Measurements from ENCODE around the gene ANKRD2.

DNA sequence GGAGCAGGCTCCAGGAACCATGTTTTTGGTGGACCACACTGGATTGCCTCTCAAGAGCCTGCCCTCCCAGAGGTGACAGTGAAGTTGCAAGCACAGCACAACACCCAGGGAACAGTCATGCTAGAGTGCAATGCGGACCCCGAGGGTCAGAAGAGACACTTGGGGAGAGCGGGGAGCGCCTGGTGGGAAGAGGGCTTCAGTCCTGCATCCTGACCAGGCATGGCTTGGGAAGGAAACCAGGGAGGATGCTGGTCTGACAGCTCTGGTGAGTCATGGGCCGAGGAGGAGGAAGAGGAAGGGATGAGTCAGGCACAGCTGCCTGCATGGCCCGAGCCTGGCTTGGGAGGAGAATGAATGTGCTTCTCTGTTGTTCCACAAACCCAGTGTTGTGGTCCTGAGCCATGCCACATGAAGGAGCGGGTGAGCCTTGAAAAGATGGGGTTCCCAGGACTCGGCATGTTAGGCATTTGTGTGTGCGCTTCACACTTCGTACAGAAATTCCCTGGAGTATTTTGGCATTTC lies 29.5 kb upstream of the ANKRD2 start:
- TF ChIP-seq, protein P1, sequence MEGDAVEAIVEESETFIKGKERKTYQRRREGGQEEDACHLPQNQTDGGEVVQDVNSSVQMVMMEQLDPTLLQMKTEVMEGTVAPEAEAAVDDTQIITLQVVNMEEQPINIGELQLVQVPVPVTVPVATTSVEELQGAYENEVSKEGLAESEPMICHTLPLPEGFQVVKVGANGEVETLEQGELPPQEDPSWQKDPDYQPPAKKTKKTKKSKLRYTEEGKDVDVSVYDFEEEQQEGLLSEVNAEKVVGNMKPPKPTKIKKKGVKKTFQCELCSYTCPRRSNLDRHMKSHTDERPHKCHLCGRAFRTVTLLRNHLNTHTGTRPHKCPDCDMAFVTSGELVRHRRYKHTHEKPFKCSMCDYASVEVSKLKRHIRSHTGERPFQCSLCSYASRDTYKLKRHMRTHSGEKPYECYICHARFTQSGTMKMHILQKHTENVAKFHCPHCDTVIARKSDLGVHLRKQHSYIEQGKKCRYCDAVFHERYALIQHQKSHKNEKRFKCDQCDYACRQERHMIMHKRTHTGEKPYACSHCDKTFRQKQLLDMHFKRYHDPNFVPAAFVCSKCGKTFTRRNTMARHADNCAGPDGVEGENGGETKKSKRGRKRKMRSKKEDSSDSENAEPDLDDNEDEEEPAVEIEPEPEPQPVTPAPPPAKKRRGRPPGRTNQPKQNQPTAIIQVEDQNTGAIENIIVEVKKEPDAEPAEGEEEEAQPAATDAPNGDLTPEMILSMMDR (conservative IDR thresholded peaks at IDR 0.05; ENCODE audit: low read length): no peak
- no peak for TF ChIP-seq EZH2phosphoT487 (IDR thresholded peaks at IDR 0.05; ENCODE audit: borderline replicate concordance)

Data from Loucy (cell line).